Astrocyte of the spinal cord (primary cell): ENCODE results near the gene TSPAN4.

ENCODE experiments used
- DNase-seq: peaks from one replicate; pipeline ENCODE4 v3.0.0; 2011; ENCODE audit warnings: low read depth, low spot score
- H3K4me3 ChIP-seq: 2 replicates; pipeline ENCODE4 v1.5.1; 2011; ENCODE audit warnings: low read depth, mild to moderate bottlenecking, low read length, moderate library complexity
- in situ Hi-C: cut with HindIII; loops from 2 replicates; pipeline ENCODE4 v1.10.0; 2017; ENCODE audit warnings: low sequenced_read_pairs
- TF ChIP-seq, protein P1 (sequence below): IDR thresholded peaks from 2 replicates; pipeline ENCODE4 v1.5.1; 2012; ENCODE audit warnings: low read depth, mild to moderate bottlenecking, low read length, inconsistent platforms

The TSPAN4 gene

DNA sequence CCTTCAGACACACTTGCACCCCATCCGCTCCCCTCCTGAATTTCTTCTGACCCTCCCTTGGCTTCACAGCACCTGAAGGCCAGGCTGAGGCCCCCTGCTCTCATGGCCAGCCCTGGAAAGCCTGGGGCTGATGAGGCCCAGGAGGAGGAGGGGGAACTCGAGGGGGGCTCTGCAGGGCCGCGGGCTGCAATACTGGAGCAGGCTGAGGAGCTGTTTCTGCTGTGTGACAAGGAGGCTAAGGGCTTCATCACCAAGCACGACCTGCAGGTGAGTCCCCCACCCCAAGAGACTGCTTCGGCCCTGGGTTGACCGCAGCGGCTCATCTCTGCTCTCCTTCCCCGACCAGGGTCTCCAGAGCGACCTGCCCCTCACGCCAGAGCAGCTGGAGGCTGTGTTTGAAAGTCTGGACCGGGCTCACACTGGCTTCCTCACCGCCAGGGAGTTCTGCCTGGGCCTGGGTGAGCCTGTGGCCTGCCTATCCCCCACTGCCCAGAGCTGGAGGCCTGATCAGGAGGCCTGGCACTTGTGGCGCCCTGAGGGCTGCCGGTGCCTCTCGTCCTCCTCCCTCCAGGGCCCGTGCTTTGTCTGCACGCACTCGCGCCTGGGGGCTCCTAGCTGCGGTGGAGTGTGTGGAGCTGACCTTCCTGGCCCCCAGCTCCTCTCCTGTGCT is 14.0 kb upstream of the TSPAN4 start:
- no peak overlapping the region for H3K4me3 ChIP-seq
- in situ Hi-C loops, result no loop called here
- DNase-seq, result no peak
- TF ChIP-seq, protein P1, sequence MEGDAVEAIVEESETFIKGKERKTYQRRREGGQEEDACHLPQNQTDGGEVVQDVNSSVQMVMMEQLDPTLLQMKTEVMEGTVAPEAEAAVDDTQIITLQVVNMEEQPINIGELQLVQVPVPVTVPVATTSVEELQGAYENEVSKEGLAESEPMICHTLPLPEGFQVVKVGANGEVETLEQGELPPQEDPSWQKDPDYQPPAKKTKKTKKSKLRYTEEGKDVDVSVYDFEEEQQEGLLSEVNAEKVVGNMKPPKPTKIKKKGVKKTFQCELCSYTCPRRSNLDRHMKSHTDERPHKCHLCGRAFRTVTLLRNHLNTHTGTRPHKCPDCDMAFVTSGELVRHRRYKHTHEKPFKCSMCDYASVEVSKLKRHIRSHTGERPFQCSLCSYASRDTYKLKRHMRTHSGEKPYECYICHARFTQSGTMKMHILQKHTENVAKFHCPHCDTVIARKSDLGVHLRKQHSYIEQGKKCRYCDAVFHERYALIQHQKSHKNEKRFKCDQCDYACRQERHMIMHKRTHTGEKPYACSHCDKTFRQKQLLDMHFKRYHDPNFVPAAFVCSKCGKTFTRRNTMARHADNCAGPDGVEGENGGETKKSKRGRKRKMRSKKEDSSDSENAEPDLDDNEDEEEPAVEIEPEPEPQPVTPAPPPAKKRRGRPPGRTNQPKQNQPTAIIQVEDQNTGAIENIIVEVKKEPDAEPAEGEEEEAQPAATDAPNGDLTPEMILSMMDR, result no peak

DNA sequence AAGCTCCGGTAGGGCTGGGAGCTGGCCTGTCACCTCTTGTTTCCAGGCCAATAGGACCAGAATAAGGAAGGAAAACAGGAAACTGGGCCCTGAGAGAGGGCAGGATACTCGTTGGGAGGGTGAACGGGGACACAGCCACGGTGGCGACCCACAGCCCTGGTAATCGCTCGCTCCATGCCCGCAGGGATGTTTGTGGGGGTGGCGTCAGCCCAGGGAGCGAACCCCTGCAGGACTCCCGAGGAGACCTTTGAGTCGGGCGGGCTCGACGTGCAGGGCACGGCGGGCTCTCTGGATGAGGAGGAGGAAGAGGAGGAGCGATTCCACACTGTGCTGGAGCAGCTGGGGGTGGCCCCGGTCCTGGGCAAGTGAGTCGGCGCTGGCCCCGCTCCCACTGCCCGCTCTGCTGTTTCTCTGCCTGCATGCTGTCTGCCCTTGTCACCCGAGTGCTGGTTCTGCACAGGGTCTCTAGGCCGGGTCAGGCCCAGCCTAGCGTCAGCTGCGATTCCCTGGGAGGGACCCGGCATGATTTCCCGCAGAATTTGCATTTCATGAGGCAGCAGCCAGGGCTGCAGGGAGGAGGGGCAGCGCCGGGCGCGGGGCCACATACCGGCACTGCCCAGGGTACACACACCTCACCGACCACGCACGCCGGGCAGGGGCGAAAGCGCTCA is 13.3 kb upstream of the TSPAN4 start:
- TF ChIP-seq, protein P1, result no peak
- DNase-seq, result no peak
- H3K4me3 ChIP-seq, result peak overlapping the region; percentile 43
- in situ Hi-C loops, result no loop called here

DNA sequence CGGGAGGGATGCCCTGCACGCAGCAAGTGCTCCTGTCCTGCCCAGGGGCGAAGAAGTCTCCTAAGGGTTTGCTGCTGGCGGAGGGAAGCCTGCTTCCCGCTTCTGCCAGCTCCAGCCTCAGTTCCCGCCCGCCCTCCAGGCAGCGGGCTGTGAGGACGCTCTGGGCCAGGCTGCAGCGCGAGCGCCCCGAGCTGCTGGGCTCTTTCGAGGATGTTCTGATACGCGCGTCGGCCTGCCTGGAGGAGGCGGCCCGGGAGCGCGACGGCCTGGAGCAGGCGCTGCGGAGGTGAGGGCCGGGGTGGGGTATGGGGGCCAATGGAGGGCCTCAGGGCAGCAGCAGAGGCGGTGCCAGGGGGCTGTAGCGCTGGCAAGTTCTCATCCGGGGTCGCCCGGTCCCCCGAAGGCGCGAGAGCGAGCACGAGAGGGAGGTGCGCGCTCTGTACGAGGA is 12.8 kb upstream of the TSPAN4 start:
- H3K4me3 ChIP-seq, result peak overlapping the region; percentile 43
- in situ Hi-C loops, result no loop called here
- TF ChIP-seq, protein P1, result no peak
- no peak for DNase-seq

DNA sequence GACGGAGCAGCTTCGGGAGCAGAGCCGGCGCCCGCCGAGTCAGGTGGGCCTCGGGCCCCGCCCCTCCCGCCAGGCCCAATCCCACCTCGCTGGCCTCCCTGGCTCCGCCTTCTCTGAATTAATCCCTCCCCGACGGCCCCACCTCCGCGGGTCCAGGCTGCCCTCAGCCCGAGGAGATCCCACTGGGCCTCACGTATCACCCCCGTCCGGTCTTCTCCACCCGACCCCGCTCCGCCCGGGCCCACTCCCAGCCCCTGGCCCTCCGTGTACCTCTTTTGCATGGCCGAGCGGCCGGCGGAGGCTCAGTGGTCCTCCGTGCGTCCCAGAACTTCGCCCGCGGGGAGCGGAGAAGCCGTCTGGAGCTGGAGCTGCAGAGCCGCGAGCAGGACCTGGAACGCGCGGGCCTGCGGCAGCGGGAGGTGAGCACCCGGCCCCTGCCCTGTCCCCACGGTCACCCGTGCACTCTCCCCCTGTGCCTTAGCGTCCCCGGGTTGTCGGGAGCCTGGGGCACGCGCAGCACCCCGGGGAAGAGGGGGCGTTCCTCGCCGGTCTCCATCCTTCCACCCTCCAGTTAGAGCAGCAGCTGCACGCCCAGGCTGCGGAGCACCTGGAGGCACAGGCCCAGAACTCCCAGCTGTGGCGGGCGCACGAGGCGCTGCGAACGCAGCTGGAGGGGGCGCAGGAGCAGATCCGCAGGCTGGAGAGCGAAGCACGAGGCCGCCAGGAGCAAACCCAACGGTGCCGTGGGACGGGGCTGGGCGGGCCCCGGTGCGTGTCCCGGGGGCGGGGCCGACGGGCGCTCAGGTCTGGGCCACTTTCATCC is 12.1 kb upstream of the TSPAN4 start:
- in situ Hi-C loops, result no loop called here
- DNase-seq, result peak; percentile 66
- TF ChIP-seq, protein P1, result no peak
- peak overlapping the region; percentile 43 for H3K4me3 ChIP-seq

DNA sequence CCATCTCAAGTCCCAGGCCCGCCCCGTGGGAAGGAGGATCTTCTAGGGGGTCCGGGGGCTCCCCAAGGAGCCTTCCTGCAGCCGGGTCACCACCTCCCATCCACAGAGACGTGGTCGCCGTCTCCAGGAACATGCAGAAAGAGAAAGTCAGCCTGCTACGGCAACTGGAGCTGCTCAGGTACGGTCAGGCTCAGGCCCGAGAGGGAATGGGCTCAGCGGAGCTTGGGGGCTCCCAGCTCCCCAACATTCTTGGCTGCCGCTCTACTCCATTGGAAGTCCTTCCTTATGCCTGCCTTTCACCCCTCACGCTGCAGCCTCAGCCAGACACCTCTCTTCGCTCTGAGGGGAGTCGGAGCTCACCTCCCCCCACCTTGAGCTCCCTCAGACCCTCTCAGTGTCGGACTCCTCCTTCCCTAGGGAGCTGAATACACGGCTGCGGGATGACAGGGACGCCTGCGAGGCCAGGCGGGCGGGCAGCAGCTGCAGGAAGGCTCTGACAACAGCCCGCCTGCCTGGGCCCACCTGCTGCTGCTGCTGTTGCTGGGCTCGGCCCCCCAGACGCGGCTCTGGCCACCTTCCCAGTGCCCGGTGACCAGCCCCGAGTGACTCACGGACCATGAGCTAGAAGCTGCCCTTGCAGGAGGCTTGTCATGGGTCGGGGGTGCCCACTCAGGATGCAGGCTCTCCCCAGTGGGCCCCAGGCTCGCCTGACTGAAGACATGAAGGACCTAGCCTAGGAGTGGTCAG is 11.4 kb upstream of the TSPAN4 start:
- peak; percentile 80 for DNase-seq
- peak overlapping the region; percentile 12 for H3K4me3 ChIP-seq
- TF ChIP-seq, protein P1, result no peak
- in situ Hi-C loops, result no loop called here

DNA sequence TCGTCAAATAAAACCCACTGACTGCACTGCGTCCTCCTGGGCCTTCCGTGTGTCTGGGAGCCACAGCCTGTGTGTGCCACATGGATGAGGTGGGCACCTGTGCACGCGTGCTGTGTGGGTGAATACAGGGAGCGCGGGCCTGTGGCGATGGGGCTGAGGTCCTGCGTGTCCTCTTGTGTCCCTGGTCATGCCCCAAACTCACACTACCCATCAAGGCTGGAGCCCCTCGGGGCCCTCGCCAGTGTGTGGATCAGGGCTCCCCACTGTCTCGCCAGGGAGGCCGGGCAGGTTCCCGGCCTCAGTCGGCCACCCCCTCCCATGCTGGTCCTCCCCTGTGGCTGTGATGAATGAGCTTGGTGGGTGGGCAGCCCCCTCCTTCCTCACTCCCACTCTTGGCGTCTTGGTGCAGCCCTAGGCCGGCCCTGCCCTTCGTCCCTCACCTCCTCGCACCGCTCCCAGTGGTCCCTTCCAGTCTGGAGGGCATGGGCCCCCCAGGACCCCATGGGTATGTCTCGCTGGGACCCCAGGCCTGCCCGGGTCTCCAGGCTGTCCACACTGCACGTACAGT is 10.6 kb upstream of the TSPAN4 start:
- in situ Hi-C loops, result no loop called here
- peak overlapping the region; percentile 40 for H3K4me3 ChIP-seq
- TF ChIP-seq, protein P1, result no peak
- DNase-seq, result no peak
